Inferior parietal cortex (tissue), 1 donor: ENCODE measurements around the gene SEC22B.
"Not testable (repeated sequence)": the region's sequence is repeated elsewhere in the genome, so short reads cannot be mapped to it uniquely, and the experiment has no call there.

ENCODE experiments used
- DNase-seq: peaks from one replicate; pipeline ENCODE4 v3.0.0-alpha.2; 2016; ENCODE audit errors: extremely low spot score

The SEC22B gene

DNA sequence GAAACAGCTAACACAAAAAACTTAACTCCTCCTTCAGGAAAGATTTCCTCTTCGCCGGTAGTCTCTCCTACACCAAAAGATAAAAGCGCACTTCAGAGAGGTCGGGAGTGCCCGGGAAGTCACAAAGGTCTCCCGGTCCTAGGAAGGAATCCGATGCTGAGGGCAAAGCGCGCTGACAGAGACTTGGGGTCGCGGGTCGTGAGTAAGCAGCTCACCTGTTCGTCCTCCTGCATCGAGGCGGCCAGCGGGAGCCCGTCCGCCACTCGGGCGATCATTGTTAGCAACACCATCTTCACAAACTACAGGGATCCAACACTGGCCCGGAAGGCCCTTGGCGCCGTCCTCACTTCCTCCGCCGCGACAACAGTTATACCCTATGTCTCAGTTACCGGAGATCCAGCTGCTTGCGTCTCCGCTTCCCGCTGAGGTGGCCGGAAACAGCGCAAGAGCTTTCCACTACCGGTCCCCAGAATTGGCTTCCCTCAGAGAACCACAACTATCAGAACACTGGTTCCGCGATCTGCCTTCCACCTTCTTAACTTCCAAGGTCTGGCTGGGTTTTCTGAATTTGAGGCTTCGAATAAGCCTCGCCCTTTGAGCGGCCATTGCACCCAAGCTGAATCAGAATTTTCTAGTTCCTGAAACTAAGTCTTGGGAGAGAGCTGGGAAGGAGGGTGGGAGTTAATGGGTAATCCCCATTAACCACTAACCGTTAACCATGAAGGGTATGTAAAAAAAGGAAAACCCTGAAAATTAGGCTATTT lies at the start of gene SEC22B:
SEC22B (minus strand) TSS at position 429 of the 764 bp plus-strand sequence; CDS start at position 290, 139 bp downstream.
- peak; percentile 97 for DNase-seq

GRCh38 chr1:120217933-120218332 lies 41.6 kb upstream of the SEC22B start:
- not testable (repeated sequence) for DNase-seq

GRCh38 chr1:120217175-120217929 lies 41.0 kb upstream of the SEC22B start:
- not testable (repeated sequence) for DNase-seq

- DNase-seq, result not testable (repeated sequence)
Observed at GRCh38 chr1:120213606-120214005, 37.3 kb upstream of the SEC22B start.

- DNase-seq, result not testable (repeated sequence)
Observed at GRCh38 chr1:120210754-120211153, 34.4 kb upstream of the SEC22B start.

DNA sequence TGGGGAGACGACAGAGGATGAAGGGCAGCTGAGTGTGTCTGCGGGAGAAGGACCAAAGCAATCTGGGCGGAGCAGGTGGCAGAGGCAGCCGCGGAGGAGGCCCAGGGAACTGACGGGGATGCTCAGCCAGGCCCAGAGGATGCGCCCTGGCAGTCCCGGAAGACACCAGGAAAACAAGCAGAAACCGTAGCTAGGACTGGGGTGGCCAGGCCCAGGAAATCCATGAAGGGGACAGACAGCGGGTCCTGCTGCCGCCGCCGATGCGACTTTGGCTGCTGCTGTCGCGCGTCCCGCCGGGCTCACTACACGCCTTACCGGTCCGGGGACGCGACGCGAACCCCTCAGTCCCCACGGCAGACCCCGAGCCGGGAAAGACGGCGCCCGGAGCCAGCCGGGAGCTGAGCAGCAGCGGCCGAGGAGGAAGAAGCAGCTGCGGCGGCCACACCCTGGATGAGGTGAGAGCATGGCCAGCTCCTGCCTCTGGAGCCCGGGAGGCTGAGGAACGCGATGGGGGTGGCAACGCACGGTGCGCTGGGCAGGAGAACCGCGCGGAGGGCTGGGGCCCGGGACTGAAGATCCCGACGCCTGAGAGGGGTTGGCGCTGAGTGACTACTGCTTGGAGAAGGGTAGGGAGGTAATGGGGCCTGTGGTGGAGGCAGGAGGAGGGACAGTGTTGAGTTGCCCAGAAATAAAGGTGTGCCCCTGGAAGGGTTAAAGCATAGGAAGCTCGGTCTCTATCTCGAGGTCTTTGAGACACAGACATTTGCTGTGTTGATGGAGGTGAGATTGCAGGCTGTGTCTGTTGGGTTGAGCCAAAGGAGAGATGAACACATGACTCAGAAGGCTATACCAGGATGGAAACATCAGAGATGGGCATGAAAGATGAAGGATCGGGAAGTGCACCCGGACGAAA lies 20.8 kb upstream of the SEC22B start:
- peak; percentile 11 for DNase-seq

GRCh38 chr1:120188626-120189025 lies 12.3 kb upstream of the SEC22B start:
- DNase-seq, result not testable (repeated sequence)

- DNase-seq, result not testable (repeated sequence)
Observed at GRCh38 chr1:120182176-120182707, 5.9 kb upstream of the SEC22B start.

GRCh38 chr1:120179811-120180690 lies 3.7 kb upstream of the SEC22B start:
- not testable (repeated sequence) for DNase-seq

DNA sequence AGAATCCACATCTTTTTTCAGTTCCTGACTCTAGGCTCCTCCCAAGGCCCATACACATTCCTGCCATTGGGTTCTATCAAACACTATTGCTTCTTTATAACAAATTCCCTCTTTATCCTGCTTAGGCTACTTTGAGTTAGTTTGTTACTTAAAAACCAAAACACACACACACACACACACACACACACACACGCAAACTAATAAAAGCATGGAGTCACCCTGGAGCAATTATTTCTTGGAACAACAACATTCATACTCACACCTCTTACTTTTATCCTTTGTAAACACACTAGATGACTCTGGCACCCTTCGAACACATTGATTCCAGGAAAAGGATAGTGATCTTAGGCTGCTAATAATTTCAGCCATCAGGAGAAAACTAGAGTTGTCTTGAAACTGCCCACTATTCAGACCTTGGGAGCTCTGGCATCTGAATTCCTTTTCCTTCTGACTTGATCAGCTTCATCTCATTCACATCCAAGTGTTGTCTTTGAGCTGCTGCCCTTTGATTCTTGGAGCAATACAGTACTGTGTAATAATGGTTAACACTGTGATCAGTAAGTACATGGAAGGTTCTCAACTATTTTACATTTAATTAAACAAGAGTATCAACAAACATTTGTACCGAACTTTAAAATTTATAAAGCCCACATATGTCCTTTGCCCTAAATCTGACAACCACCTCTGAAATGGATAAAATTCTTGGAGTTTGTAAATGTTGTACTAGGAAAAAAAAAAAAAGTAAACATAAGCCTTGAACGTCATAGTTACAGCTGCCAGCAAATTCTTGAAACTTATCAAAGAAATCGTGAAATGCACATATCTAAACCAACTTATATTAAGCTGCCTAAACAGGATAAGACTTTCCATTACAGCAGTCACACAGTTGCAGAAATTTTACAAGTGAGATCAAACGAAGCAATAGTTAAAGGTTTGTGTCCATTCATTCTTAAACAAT lies 2.8 kb upstream of the SEC22B start:
- DNase-seq, result no peak

- not testable (repeated sequence) for DNase-seq
Observed at GRCh38 chr1:120178058-120178457, 1.7 kb upstream of the SEC22B start.

DNA sequence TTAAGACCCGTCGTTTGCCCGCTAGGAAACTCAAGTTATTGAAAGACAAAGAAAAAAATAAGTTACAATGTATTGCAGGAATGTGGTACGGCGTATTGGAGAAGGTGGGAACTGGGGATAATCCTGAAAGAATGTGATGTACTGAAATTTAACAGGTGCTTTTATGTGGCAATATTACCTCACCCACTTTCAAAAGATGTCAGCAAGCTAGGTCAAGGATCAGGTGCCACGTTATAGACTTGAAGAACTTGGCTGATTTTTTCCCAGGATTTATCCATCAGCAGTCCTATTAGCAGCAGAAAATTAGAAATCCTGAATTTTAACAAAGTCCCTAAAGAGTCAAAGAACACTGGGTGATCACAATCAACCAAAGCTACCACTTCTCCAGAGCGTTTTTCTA lies 632 bp downstream of the SEC22B start:
- DNase-seq, result not testable (repeated sequence)

DNA sequence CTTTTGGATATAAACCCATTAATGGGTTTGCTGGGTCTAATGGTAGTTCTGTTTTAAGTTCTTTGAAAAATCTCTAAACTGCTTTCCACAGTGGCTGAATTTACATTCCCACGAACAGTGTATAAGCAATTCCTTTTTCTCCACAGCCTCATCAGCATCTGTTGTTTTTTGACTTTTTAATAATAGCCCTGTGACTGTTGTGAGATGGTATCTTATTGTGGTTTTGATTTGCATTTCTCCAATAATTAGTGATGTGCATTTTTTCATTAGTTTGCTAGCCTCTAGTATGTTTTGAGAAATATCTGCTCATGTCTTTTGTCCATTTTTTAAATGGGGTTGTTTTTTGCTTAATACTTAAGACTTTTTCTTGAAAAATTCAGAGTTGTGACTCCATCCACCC lies 11.6 kb downstream of the SEC22B start:
- not testable (repeated sequence) for DNase-seq

DNA sequence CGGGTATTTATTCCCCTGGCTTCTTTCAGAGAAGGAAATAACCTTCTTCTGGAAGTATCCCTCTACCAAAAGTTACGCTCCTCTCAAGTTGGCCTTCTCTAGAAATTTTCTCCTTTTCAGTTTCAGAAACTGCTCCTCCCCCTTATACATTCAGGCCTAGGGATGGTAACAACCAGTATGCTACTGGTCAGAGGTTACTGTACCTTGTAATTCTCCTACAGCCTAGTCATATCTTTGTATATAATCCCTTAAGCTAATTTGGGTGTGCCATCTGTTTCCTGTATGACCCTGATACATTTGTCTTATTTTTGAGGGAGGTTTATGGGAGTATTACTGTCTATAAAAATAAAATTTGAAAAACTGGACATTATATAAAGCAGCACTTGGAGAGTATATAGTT lies 14.3 kb downstream of the SEC22B start:
- DNase-seq, result not testable (repeated sequence)

DNA sequence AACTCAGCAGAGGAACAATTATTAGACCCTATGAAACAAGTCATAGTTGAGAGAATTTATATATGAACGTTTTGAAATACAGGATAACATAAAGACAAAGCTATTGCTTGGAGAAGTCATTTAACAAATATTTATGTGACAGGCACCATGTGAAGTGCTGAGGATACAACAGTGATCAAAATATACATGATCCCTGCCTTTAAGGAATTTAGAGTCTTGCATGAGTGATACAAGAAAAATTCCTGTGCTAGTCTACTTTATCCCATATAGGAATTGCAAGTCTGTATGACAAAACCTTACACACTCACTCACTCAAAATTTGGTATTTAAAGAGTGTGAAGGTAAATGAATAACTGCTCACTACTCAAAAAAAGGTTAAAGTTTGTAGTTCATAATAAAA lies 17.8 kb downstream of the SEC22B start:
- DNase-seq, result not testable (repeated sequence)

DNA sequence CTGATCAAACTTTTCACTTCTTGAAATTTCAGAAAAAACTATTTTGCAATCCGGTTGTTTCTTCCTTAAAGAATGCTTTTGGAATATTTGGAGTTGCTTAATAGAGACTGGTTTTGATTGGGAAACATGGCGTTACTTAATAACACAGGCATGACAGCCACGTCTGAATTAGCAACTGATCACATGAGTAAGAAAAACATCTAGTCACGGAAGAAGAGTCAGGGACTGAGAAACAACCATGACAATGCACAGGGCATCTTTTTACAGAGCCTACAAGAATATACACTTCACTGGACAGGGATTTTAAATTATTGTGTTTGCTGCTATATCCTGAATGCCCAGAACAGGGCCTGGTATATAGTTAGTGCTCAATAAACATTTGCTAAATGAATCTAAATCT lies 18.2 kb downstream of the SEC22B start:
- not testable (repeated sequence) for DNase-seq

GRCh38 chr1:120150138-120150822 lies 26.0 kb downstream of the SEC22B start:
- DNase-seq, result not testable (repeated sequence)

- DNase-seq, result not testable (repeated sequence)
Observed at GRCh38 chr1:120149420-120150059, 26.8 kb downstream of the SEC22B start.
